Astrocyte (in vitro differentiated cells and primary cell): Measurements from ENCODE around the gene ZHX3. TPM values are rescaled to one million over a fixed set of nuclear protein-coding genes. Genes with fewer than 3 reads are reported as not detected.
A peak's percentile ranks its signal among the peaks of the same experiment; 100 is the strongest.

ENCODE experiments used
- DNase-seq: peaks from one replicate; pipeline ENCODE4 v3.0.0-alpha.2; 2010; ENCODE audit warnings: low read depth
- FAIRE-seq: peaks from 2 replicates; lab custom pipeline; 2011; peaks lifted over from hg19 to GRCh38; lab: Jason Lieb, UNC
- H2AFZ ChIP-seq: 2 replicates; pipeline ENCODE4 v1.6.0; 2012; ENCODE audit warnings: low read depth, low read length, inconsistent platforms
- H3K27ac ChIP-seq: 2 replicates; pipeline ENCODE4 v1.5.1; 2011; ENCODE audit warnings: low read depth, low read length, inconsistent platforms
- H3K27me3 ChIP-seq: 2 replicates; pipeline ENCODE4 v1.6.0; 2011; ENCODE audit warnings: low read length, inconsistent platforms; ENCODE audit not compliant: insufficient read depth
- H3K36me3 ChIP-seq: 2 replicates; pipeline ENCODE4 v1.5.1; 2011; ENCODE audit warnings: low read length, inconsistent platforms; ENCODE audit not compliant: insufficient read depth
- H3K4me1 ChIP-seq: 2 replicates; pipeline ENCODE4 v1.5.1; 2011; ENCODE audit warnings: low read length, inconsistent platforms; ENCODE audit not compliant: insufficient read depth
- H3K4me2 ChIP-seq: 2 replicates; pipeline ENCODE4 v1.6.0; 2012; ENCODE audit warnings: low read length, inconsistent platforms
- H3K4me3 ChIP-seq: 2 replicates; pipeline ENCODE4 v1.5.1; 2011; ENCODE audit warnings: low read depth, mild to moderate bottlenecking, low read length, inconsistent platforms; ENCODE audit not compliant: insufficient read depth
- H3K79me2 ChIP-seq: 2 replicates; pipeline ENCODE4 v1.6.0; 2012; ENCODE audit warnings: mild to moderate bottlenecking, low read length, inconsistent platforms; ENCODE audit not compliant: insufficient read depth
- H3K9ac ChIP-seq: 2 replicates; pipeline ENCODE4 v1.6.0; 2012; ENCODE audit warnings: mild to moderate bottlenecking, low read length, inconsistent platforms
- H3K9me3 ChIP-seq: 2 replicates; pipeline ENCODE4 v1.5.1; 2012; ENCODE audit warnings: low read depth, mild to moderate bottlenecking, low read length, inconsistent platforms; ENCODE audit not compliant: insufficient read depth
- H4K20me1 ChIP-seq: 2 replicates; pipeline ENCODE4 v1.6.0; 2012; ENCODE audit warnings: low read length, inconsistent platforms; ENCODE audit not compliant: insufficient read depth
- H3K27ac Mint-ChIP-seq: one replicate; pipeline ENCODE4 v1.8.0; 2021; ENCODE audit warnings: mild to moderate bottlenecking, mixed read lengths; ENCODE audit not compliant: unreplicated experiment
- H3K27me3 Mint-ChIP-seq: one replicate; pipeline ENCODE4 v1.8.0; 2021; ENCODE audit warnings: low read depth, mixed read lengths; ENCODE audit not compliant: unreplicated experiment
- H3K36me3 Mint-ChIP-seq: one replicate; pipeline ENCODE4 v1.8.0; 2021; ENCODE audit warnings: low read depth, mixed read lengths; ENCODE audit not compliant: unreplicated experiment
- H3K4me1 Mint-ChIP-seq: one replicate; pipeline ENCODE4 v1.8.0; 2021; ENCODE audit warnings: low read depth, mixed read lengths; ENCODE audit not compliant: unreplicated experiment
- H3K4me3 Mint-ChIP-seq: one replicate; pipeline ENCODE4 v1.8.0; 2021; ENCODE audit warnings: mild to moderate bottlenecking, moderate library complexity, mixed read lengths; ENCODE audit not compliant: unreplicated experiment
- H3K9me3 Mint-ChIP-seq: one replicate; pipeline ENCODE4 v1.8.0; 2021; ENCODE audit warnings: mild to moderate bottlenecking, mixed read lengths; ENCODE audit not compliant: unreplicated experiment
- CTCF ChIP-seq: IDR thresholded peaks from 2 replicates; pipeline ENCODE4 v1.5.1; 2011; ENCODE audit warnings: low read depth, mild to moderate bottlenecking, inconsistent platforms, low read length, moderate library complexity; ENCODE audit not compliant: insufficient read depth
- EZH2 ChIP-seq: IDR thresholded peaks from 2 replicates; pipeline ENCODE4 v1.6.1; 2012; ENCODE audit warnings: mild to moderate bottlenecking, low read length, inconsistent platforms; ENCODE audit not compliant: insufficient read depth
- total RNA-seq: library from RNA; stranded (reverse); gene quantifications from 2 replicates; pipeline ENCODE4 v1.2.1, GENCODE V29; 2021

The ZHX3 gene
- total RNA-seq, 1 donor from 2014 or later, result 41.6 TPM

GRCh38 chr20:41150664-41151063, 166.9 kb downstream of the ZHX3 start:
- peaks cover 19% of the 10 kb centered on the region for H3K4me1 Mint-ChIP-seq
- H3K9me3 Mint-ChIP-seq, result peaks cover 3% of the 10 kb centered on the region
- H3K27ac Mint-ChIP-seq, result no peak overlapping the region

GRCh38 chr20:41148942-41149341, 168.6 kb downstream of the ZHX3 start:
- Mint-ChIP-seq H3K4me1 (peaks cover 18% of the 10 kb centered on the region), H3K27ac (no peak overlapping the region), H3K9me3 (peaks cover 3% of the 10 kb centered on the region), H3K4me3 (no peak overlapping the region), H3K36me3 (peaks cover 8% of the 10 kb centered on the region), H3K27me3 (no peaks in the 10 kb centered on the region)
- Histone ChIP-seq H3K9ac (no peak overlapping the region), H3K4me3 (no peak overlapping the region), H3K79me2 (peaks cover 100% of the 10 kb centered on the region), H3K27me3 (no peaks in the 10 kb centered on the region), H2AFZ (no peak overlapping the region), H3K9me3 (no peaks in the 10 kb centered on the region), H3K36me3 (no peaks in the 10 kb centered on the region), H3K4me2 (no peak overlapping the region), H3K27ac (no peak overlapping the region), H3K4me1 (peaks cover 11% of the 10 kb centered on the region), H4K20me1 (peaks cover 100% of the 10 kb centered on the region)
- DNase-seq, result no peak
- no peak for FAIRE-seq
- TF ChIP-seq CTCF (no peak), EZH2 (no peak)

More at GRCh38 chr20:41150664-41151063, 166.9 kb downstream of the ZHX3 start:
- H3K4me3 Mint-ChIP-seq, result peak overlapping the region; percentile 57
- FAIRE-seq (no peak), DNase-seq (no peak)
- peaks cover 8% of the 10 kb centered on the region for H3K36me3 Mint-ChIP-seq
- no peaks in the 10 kb centered on the region for H3K9me3 ChIP-seq
- H4K20me1 ChIP-seq, result peaks cover 100% of the 10 kb centered on the region
- H3K4me3 ChIP-seq, result no peak overlapping the region
- H3K9ac ChIP-seq, result no peak overlapping the region
- no peak overlapping the region for H2AFZ ChIP-seq
- no peaks in the 10 kb centered on the region for H3K27me3 ChIP-seq
- H3K4me2 ChIP-seq, result no peak overlapping the region
- H3K36me3 ChIP-seq, result no peaks in the 10 kb centered on the region
- no peaks in the 10 kb centered on the region for H3K27me3 Mint-ChIP-seq
- H3K27ac ChIP-seq, result no peak overlapping the region
- H3K4me1 ChIP-seq, result peaks cover 11% of the 10 kb centered on the region
- no peak for TF ChIP-seq CTCF
- no peak for TF ChIP-seq EZH2
- H3K79me2 ChIP-seq, result peaks cover 100% of the 10 kb centered on the region

- H3K36me3 ChIP-seq, result no peaks in the 10 kb centered on the region
- no peak overlapping the region for H3K9ac ChIP-seq
- DNase-seq (no peak), FAIRE-seq (no peak)
- Mint-ChIP-seq H3K27me3 (no peaks in the 10 kb centered on the region), H3K4me3 (no peak overlapping the region), H3K4me1 (peaks cover 29% of the 10 kb centered on the region), H3K9me3 (peaks cover 3% of the 10 kb centered on the region), H3K36me3 (peaks cover 8% of the 10 kb centered on the region), H3K27ac (no peak overlapping the region)
- no peaks in the 10 kb centered on the region for H3K27me3 ChIP-seq
- H3K79me2 ChIP-seq, result peaks cover 100% of the 10 kb centered on the region
- no peak overlapping the region for H2AFZ ChIP-seq
- no peak overlapping the region for H3K27ac ChIP-seq
- H4K20me1 ChIP-seq, result peaks cover 100% of the 10 kb centered on the region
- no peaks in the 10 kb centered on the region for H3K9me3 ChIP-seq
- H3K4me3 ChIP-seq, result no peak overlapping the region
- H3K4me2 ChIP-seq, result no peak overlapping the region
- TF ChIP-seq EZH2, result no peak
- no peak for TF ChIP-seq CTCF
- peaks cover 11% of the 10 kb centered on the region for H3K4me1 ChIP-seq
Observed at GRCh38 chr20:41147767-41148191, 169.8 kb downstream of the ZHX3 start.
